H1 (cell line): ENCODE results near the gene GNG13. TPM values are rescaled to one million over a fixed set of nuclear protein-coding genes. Genes with fewer than 3 reads are reported as not detected.

Experiments used
- CHD1 ChIP-seq: IDR thresholded peaks from 2 replicates; pipeline ENCODE4 v1.6.1; 2012; ENCODE audit warnings: low read depth, low read length, improper control_type of control experiment
- EGR1 ChIP-seq: IDR thresholded peaks from 2 replicates; pipeline ENCODE4 v1.6.1; 2011; ENCODE audit warnings: low read depth, low read length, borderline replicate concordance
- HDAC6 ChIP-seq: IDR thresholded peaks from one replicate; pipeline ENCODE4 v1.7.1; 2012; ENCODE audit warnings: low read depth, mild to moderate bottlenecking, inconsistent platforms, low read length, moderate library complexity
- KDM1A ChIP-seq: fragments of 200-600, 300-600 bp; sonication (generic); IDR thresholded peaks from 2 replicates; pipeline ENCODE4 v1.7.1; 2016; ENCODE audit warnings: mild to moderate bottlenecking, low read length, borderline replicate concordance
- SIX5 ChIP-seq: IDR thresholded peaks from 2 replicates; pipeline ENCODE4 v1.6.1; 2011; ENCODE audit warnings: mild to moderate bottlenecking, low read depth, low read length
- SRF ChIP-seq: IDR thresholded peaks from 2 replicates; pipeline ENCODE4 v1.6.1; 2011; ENCODE audit warnings: mild to moderate bottlenecking, low read depth, low read length, moderate library complexity
- polyA plus RNA-seq, 7 experiments: library from polyadenylated mRNA; depleted of rRNA in 3 of 7; stranded (reverse) in 5 of 7; unstranded in 2 of 7; fragments of >200 nt in 5 of 7; fragments of 200-250 nt in 2 of 7; gene quantifications; 1 replicate in 5 of 7; 2 replicates in 1 of 7; 4 replicates in 1 of 7; pipeline versions ENCODE4 v1.2.1 to v1.2.3, GENCODE V29; 2011 to 2013; ENCODE audit warnings: missing spikeins in 2 of 7, mixed read lengths in 2 of 7
- total RNA-seq: library from RNA; stranded (reverse); fragmentation: NEBNext Ultra II Directional; extraction: Animal tissue kit (Norgen Biotek cat#: 25700); gene quantifications from 2 replicates; pipeline ENCODE4 v1.2.1, GENCODE V29; 2021
- TF ChIP-seq, protein P1 (sequence below): fragments of 300-600 bp; sonication (generic); IDR thresholded peaks from 2 replicates; pipeline ENCODE4 v1.7.1; 2012; ENCODE audit warnings: low read length, moderate library complexity, mild to moderate bottlenecking, inconsistent platforms; ENCODE audit not compliant: insufficient replicate concordance
- TF ChIP-seq, protein P2 (sequence below): IDR thresholded peaks from 2 replicates; pipeline ENCODE4 v1.6.1; 2011; ENCODE audit warnings: low read depth, mild to moderate bottlenecking, low read length; ENCODE audit not compliant: insufficient read depth
- TF ChIP-seq, protein P3 (sequence below): IDR thresholded peaks from 2 replicates; pipeline ENCODE4 v1.6.1; 2011; ENCODE audit warnings: low read length, improper control_type of control experiment

The GNG13 gene
- total and polyA plus RNA-seq, 2 of the 8 experiments (the other 6 are each of a cell fraction or from before 2014, with no cell fraction given) = not detected

DNA sequence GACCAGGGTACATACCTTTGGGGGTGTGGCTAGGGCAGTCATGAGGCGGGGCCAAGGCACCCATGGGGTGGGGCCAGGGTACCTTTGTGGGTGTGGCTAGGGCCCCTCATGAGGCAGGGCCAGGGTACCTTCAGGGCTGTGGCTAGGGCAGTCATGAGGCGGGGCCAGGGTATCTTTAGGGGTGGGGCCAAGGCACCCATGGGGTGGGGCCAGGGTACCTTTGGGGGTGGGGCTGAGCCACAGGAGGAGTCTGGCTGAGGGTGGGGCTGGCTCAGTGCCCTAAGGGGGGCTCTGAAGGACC is 3.5 kb downstream of the GNG13 start (continued):
- TF ChIP-seq, protein P1, sequence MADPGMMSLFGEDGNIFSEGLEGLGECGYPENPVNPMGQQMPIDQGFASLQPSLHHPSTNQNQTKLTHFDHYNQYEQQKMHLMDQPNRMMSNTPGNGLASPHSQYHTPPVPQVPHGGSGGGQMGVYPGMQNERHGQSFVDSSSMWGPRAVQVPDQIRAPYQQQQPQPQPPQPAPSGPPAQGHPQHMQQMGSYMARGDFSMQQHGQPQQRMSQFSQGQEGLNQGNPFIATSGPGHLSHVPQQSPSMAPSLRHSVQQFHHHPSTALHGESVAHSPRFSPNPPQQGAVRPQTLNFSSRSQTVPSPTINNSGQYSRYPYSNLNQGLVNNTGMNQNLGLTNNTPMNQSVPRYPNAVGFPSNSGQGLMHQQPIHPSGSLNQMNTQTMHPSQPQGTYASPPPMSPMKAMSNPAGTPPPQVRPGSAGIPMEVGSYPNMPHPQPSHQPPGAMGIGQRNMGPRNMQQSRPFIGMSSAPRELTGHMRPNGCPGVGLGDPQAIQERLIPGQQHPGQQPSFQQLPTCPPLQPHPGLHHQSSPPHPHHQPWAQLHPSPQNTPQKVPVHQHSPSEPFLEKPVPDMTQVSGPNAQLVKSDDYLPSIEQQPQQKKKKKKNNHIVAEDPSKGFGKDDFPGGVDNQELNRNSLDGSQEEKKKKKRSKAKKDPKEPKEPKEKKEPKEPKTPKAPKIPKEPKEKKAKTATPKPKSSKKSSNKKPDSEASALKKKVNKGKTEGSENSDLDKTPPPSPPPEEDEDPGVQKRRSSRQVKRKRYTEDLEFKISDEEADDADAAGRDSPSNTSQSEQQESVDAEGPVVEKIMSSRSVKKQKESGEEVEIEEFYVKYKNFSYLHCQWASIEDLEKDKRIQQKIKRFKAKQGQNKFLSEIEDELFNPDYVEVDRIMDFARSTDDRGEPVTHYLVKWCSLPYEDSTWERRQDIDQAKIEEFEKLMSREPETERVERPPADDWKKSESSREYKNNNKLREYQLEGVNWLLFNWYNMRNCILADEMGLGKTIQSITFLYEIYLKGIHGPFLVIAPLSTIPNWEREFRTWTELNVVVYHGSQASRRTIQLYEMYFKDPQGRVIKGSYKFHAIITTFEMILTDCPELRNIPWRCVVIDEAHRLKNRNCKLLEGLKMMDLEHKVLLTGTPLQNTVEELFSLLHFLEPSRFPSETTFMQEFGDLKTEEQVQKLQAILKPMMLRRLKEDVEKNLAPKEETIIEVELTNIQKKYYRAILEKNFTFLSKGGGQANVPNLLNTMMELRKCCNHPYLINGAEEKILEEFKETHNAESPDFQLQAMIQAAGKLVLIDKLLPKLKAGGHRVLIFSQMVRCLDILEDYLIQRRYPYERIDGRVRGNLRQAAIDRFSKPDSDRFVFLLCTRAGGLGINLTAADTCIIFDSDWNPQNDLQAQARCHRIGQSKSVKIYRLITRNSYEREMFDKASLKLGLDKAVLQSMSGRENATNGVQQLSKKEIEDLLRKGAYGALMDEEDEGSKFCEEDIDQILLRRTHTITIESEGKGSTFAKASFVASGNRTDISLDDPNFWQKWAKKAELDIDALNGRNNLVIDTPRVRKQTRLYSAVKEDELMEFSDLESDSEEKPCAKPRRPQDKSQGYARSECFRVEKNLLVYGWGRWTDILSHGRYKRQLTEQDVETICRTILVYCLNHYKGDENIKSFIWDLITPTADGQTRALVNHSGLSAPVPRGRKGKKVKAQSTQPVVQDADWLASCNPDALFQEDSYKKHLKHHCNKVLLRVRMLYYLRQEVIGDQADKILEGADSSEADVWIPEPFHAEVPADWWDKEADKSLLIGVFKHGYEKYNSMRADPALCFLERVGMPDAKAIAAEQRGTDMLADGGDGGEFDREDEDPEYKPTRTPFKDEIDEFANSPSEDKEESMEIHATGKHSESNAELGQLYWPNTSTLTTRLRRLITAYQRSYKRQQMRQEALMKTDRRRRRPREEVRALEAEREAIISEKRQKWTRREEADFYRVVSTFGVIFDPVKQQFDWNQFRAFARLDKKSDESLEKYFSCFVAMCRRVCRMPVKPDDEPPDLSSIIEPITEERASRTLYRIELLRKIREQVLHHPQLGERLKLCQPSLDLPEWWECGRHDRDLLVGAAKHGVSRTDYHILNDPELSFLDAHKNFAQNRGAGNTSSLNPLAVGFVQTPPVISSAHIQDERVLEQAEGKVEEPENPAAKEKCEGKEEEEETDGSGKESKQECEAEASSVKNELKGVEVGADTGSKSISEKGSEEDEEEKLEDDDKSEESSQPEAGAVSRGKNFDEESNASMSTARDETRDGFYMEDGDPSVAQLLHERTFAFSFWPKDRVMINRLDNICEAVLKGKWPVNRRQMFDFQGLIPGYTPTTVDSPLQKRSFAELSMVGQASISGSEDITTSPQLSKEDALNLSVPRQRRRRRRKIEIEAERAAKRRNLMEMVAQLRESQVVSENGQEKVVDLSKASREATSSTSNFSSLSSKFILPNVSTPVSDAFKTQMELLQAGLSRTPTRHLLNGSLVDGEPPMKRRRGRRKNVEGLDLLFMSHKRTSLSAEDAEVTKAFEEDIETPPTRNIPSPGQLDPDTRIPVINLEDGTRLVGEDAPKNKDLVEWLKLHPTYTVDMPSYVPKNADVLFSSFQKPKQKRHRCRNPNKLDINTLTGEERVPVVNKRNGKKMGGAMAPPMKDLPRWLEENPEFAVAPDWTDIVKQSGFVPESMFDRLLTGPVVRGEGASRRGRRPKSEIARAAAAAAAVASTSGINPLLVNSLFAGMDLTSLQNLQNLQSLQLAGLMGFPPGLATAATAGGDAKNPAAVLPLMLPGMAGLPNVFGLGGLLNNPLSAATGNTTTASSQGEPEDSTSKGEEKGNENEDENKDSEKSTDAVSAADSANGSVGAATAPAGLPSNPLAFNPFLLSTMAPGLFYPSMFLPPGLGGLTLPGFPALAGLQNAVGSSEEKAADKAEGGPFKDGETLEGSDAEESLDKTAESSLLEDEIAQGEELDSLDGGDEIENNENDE = no peak
- TF ChIP-seq EGR1 = no peak
- TF ChIP-seq KDM1A = no peak
- TF ChIP-seq HDAC6 = no peak
- TF ChIP-seq SRF = no peak
- TF ChIP-seq, protein P2, sequence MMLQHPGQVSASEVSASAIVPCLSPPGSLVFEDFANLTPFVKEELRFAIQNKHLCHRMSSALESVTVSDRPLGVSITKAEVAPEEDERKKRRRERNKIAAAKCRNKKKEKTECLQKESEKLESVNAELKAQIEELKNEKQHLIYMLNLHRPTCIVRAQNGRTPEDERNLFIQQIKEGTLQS = no peak
- TF ChIP-seq SIX5 = no peak
- TF ChIP-seq CHD1 = no peak
- TF ChIP-seq, protein P3, sequence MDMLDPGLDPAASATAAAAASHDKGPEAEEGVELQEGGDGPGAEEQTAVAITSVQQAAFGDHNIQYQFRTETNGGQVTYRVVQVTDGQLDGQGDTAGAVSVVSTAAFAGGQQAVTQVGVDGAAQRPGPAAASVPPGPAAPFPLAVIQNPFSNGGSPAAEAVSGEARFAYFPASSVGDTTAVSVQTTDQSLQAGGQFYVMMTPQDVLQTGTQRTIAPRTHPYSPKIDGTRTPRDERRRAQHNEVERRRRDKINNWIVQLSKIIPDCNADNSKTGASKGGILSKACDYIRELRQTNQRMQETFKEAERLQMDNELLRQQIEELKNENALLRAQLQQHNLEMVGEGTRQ = no peak
